Loucy (cell line): ENCODE data around the gene RUNX2.

Experiments
- EZH2phosphoT487 ChIP-seq: fragments of 200-600 bp; IDR thresholded peaks from 2 replicates; pipeline ENCODE4 v1.6.1; 2018; ENCODE audit warnings: antibody characterized with exemption, mild to moderate bottlenecking, moderate library complexity, borderline replicate concordance
- TF ChIP-seq, protein P1 (sequence below): fragments of 200-600 bp; sonication (generic); conservative IDR thresholded peaks from 2 replicates; pipeline ENCODE4 v1.5.1; 2014; ENCODE audit warnings: mild to moderate bottlenecking, antibody characterized with exemption, low read length

DNA sequence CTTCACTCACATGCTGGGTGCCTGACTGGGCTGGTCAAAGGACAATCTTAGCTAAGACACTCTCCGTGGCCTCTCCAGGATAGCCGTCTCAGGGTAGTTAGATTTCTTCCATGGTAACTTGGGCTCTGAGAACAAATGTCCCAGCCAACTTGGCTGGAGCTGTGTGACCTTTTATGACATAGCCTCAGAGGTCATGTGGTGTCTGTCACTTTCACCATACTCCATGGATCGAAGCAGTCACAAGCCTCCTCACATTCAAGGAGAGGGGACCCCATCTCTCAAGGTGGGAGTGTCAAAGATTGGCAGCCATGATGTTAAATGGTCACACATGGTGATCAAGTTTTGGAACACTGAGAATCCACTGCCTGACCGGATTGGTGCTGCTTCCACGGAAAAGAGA lies 240.5 kb downstream of the RUNX2 start:
- TF ChIP-seq EZH2phosphoT487, result no peak
- TF ChIP-seq, protein P1, sequence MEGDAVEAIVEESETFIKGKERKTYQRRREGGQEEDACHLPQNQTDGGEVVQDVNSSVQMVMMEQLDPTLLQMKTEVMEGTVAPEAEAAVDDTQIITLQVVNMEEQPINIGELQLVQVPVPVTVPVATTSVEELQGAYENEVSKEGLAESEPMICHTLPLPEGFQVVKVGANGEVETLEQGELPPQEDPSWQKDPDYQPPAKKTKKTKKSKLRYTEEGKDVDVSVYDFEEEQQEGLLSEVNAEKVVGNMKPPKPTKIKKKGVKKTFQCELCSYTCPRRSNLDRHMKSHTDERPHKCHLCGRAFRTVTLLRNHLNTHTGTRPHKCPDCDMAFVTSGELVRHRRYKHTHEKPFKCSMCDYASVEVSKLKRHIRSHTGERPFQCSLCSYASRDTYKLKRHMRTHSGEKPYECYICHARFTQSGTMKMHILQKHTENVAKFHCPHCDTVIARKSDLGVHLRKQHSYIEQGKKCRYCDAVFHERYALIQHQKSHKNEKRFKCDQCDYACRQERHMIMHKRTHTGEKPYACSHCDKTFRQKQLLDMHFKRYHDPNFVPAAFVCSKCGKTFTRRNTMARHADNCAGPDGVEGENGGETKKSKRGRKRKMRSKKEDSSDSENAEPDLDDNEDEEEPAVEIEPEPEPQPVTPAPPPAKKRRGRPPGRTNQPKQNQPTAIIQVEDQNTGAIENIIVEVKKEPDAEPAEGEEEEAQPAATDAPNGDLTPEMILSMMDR, result no peak
